Liver (tissue), 9 donors: ENCODE results near the gene PYHIN1. TPM values are rescaled to one million over a fixed set of nuclear protein-coding genes. Genes with fewer than 3 reads are reported as not detected.

ENCODE experiments used
- DNase-seq: peaks from one replicate; pipeline ENCODE4 v3.0.0-alpha.2; 2017; ENCODE audit warnings: low spot score
- H3K27ac ChIP-seq, 2 donors: one replicate each; pipeline ENCODE4 v1.7.0; 2013; ENCODE audit warnings: inconsistent platforms in 2 of 2, low read length in 2 of 2, control low read depth in 1 of 2, low read depth in 1 of 2, mild to moderate bottlenecking in 1 of 2
- H3K27me3 ChIP-seq, 4 donors: one replicate each; pipeline versions ENCODE4 v1.6.1 to v1.7.0; 2013; ENCODE audit warnings: low read length in 3 of 4, inconsistent platforms in 1 of 4, mild to moderate bottlenecking in 1 of 4, moderate library complexity in 1 of 4; ENCODE audit not compliant: control insufficient read depth in 4 of 4, insufficient read depth in 4 of 4
- H3K36me3 ChIP-seq, 4 donors: one replicate each; pipeline versions ENCODE4 v1.6.1 to v1.7.0; 2013; ENCODE audit warnings: low read length in 3 of 4, mild to moderate bottlenecking in 3 of 4, low read depth in 1 of 4, moderate library complexity in 1 of 4; ENCODE audit not compliant: control insufficient read depth in 4 of 4, insufficient read depth in 3 of 4
- H3K4me1 ChIP-seq, 4 donors: one replicate each; pipeline versions ENCODE4 v1.6.1 to v1.7.0; 2013; ENCODE audit warnings: low read length in 3 of 4, mild to moderate bottlenecking in 3 of 4, moderate library complexity in 1 of 4; ENCODE audit not compliant: control insufficient read depth in 4 of 4, insufficient read depth in 4 of 4
- H3K4me3 ChIP-seq, 3 donors: one replicate each; pipeline versions ENCODE4 v1.6.1 to v1.7.0; 2013; ENCODE audit warnings: low read length in 3 of 3, control low read depth in 1 of 3, low read depth in 1 of 3, mild to moderate bottlenecking in 1 of 3
- H3K9ac ChIP-seq, 2 donors: one replicate each; pipeline ENCODE4 v1.7.0; 2013; ENCODE audit warnings: low read length in 2 of 2, mild to moderate bottlenecking in 2 of 2, moderate library complexity in 2 of 2, control low read depth in 1 of 2, low read depth in 1 of 2
- H3K9me3 ChIP-seq, 4 donors: one replicate each; pipeline versions ENCODE4 v1.6.1 to v1.7.0; 2013; ENCODE audit warnings: low read length in 3 of 4; ENCODE audit not compliant: control insufficient read depth in 4 of 4
- ATF3 ChIP-seq: IDR thresholded peaks from 2 replicates; pipeline ENCODE4 v1.6.1; 2016; ENCODE audit warnings: antibody characterized with exemption
- CTCF ChIP-seq: fragments of 150-350 bp; IDR thresholded peaks from 2 replicates; pipeline ENCODE4 v1.5.1; 2017; ENCODE audit warnings: improper control_type of control experiment, low read depth, low read length; ENCODE audit not compliant: missing input control
- EGR1 ChIP-seq, 2 donors: IDR thresholded peaks; 2 replicates each; pipeline ENCODE4 v1.6.1; 2016 to 2018; ENCODE audit warnings: antibody characterized with exemption in 2 of 2, low read depth in 2 of 2
- FOXA1 ChIP-seq: IDR thresholded peaks from 2 replicates; pipeline ENCODE4 v1.6.1; 2016; ENCODE audit warnings: antibody characterized with exemption
- FOXA2 ChIP-seq: IDR thresholded peaks from 2 replicates; pipeline ENCODE4 v1.6.1; 2016; ENCODE audit warnings: antibody characterized with exemption
- GABPA ChIP-seq, 2 donors: IDR thresholded peaks in 1 of 2; conservative IDR thresholded peaks in 1 of 2; 2 replicates each; pipeline ENCODE4 v1.6.1; 2016; ENCODE audit warnings: antibody characterized with exemption in 2 of 2, mild to moderate bottlenecking in 1 of 2, moderate library complexity in 1 of 2
- HNF4A ChIP-seq, 2 donors: conservative IDR thresholded peaks; 2 replicates each; pipeline ENCODE4 v1.6.1; 2016; ENCODE audit warnings: antibody characterized with exemption in 2 of 2, mild to moderate bottlenecking in 2 of 2
- JUND ChIP-seq, 2 donors: IDR thresholded peaks; 2 replicates each; pipeline ENCODE4 v1.6.1; 2016; ENCODE audit warnings: antibody characterized with exemption in 2 of 2
- NR2F2 ChIP-seq: IDR thresholded peaks from 2 replicates; pipeline ENCODE4 v1.6.1; 2016; ENCODE audit warnings: antibody characterized with exemption
- RAD21 ChIP-seq, 2 donors: IDR thresholded peaks; 2 replicates each; pipeline ENCODE4 v1.6.1; 2016; ENCODE audit warnings: antibody characterized with exemption in 2 of 2, mild to moderate bottlenecking in 2 of 2
- RXRA ChIP-seq, 2 donors: IDR thresholded peaks; 2 replicates each; pipeline ENCODE4 v1.6.1; 2017 to 2018; ENCODE audit warnings: antibody characterized with exemption in 2 of 2, mild to moderate bottlenecking in 1 of 2
- TAF1 ChIP-seq: conservative IDR thresholded peaks from 2 replicates; pipeline ENCODE4 v1.6.1; 2016; ENCODE audit warnings: antibody characterized with exemption, mild to moderate bottlenecking
- YY1 ChIP-seq: IDR thresholded peaks from 2 replicates; pipeline ENCODE4 v1.6.1; 2016; ENCODE audit warnings: antibody characterized with exemption, mild to moderate bottlenecking
- WGBS: extraction: QIAGEN DNeasy Blood & Tissue Kit; methylation state at CpG from one replicate; pipeline ENCODE4 v1.1.7; 2013; 5-methylcytosine and 5-hydroxymethylcytosine counted together
- polyA plus RNA-seq, 2 donors: library from polyadenylated mRNA; stranded (reverse) in 1 of 2; unstranded in 1 of 2; fragments of 200-250 nt in 1 of 2; fragments of >200 nt in 1 of 2; fragmentation: Nextera tagmentation in 1 of 2; extraction: Ambion mirVana in 1 of 2; gene quantifications; one replicate each; pipeline versions ENCODE4 v1.2.1 to v1.2.3, GENCODE V29; 2013 to 2015
- total RNA-seq, 2 donors: library from RNA; depleted of rRNA; stranded (reverse); fragments of >200 nt; gene quantifications; one replicate each; pipeline ENCODE4 v1.2.3, GENCODE V29; 2014
- TF ChIP-seq, protein P1 (sequence below): IDR thresholded peaks from 2 replicates; pipeline ENCODE4 v1.6.1; 2016; ENCODE audit warnings: antibody characterized with exemption, mild to moderate bottlenecking
- TF ChIP-seq, protein P2 (sequence below): IDR thresholded peaks from 2 replicates; pipeline ENCODE4 v1.6.1; 2016; ENCODE audit warnings: antibody characterized with exemption
- TF ChIP-seq, protein P3 (sequence below): IDR thresholded peaks from 2 replicates; pipeline ENCODE4 v1.6.1; 2016; ENCODE audit warnings: antibody characterized with exemption
- donor health status: healthy.
- donor health status: healthy.
- donor health status: healthy.
- donor health status: healthy.
- donor health status: healthy.

PYHIN1 gene
- total and polyA plus RNA-seq, 4 donors = 0.32 to 1.3 (median 0.74) TPM

- TF ChIP-seq, protein P1, sequence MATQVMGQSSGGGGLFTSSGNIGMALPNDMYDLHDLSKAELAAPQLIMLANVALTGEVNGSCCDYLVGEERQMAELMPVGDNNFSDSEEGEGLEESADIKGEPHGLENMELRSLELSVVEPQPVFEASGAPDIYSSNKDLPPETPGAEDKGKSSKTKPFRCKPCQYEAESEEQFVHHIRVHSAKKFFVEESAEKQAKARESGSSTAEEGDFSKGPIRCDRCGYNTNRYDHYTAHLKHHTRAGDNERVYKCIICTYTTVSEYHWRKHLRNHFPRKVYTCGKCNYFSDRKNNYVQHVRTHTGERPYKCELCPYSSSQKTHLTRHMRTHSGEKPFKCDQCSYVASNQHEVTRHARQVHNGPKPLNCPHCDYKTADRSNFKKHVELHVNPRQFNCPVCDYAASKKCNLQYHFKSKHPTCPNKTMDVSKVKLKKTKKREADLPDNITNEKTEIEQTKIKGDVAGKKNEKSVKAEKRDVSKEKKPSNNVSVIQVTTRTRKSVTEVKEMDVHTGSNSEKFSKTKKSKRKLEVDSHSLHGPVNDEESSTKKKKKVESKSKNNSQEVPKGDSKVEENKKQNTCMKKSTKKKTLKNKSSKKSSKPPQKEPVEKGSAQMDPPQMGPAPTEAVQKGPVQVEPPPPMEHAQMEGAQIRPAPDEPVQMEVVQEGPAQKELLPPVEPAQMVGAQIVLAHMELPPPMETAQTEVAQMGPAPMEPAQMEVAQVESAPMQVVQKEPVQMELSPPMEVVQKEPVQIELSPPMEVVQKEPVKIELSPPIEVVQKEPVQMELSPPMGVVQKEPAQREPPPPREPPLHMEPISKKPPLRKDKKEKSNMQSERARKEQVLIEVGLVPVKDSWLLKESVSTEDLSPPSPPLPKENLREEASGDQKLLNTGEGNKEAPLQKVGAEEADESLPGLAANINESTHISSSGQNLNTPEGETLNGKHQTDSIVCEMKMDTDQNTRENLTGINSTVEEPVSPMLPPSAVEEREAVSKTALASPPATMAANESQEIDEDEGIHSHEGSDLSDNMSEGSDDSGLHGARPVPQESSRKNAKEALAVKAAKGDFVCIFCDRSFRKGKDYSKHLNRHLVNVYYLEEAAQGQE = no peak
- TF ChIP-seq NR2F2 (no peak), FOXA1 (no peak), GABPA (IDR thresholded peaks at IDR 0.05 in 1 of 2, conservative IDR thresholded peaks at IDR 0.05 in 1 of 2) (no peak), ATF3 (no peak), TAF1 (no peak), HNF4A (conservative IDR thresholded peaks at IDR 0.05) (no peak), YY1 (no peak), EGR1 (IDR thresholded peaks at IDR 0.05; ENCODE audit: low read depth in 2 of 2) (no peak), JUND (IDR thresholded peaks at IDR 0.05) (no peak)
- TF ChIP-seq, protein P2, sequence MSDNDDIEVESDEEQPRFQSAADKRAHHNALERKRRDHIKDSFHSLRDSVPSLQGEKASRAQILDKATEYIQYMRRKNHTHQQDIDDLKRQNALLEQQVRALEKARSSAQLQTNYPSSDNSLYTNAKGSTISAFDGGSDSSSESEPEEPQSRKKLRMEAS = no peak
These were observed 61.5 kb downstream of the PYHIN1 start (continued) for GRCh38 chr1:158992787-158993312.

DNA sequence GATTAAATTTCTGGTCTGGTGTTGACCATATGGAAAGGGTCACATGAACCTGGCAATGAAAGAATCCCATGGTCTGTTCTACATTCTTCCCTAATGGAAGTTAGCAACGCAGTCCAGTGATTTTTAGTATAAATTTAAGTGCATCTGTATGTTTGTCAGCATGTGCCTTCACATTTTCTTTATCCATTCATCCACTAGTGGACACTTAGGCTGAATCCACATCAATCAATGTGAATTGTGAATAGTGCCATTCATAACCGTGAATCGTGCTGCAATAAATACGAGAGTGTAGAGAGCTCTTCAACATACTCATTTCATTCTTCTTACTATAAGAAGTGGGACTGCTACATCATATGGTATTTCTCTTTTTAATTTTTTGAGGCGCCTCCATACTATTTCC lies 65.6 kb downstream of the PYHIN1 start:
- Histone ChIP-seq H3K4me3 (no peak overlapping the region), H3K9me3 (no peaks in the 10 kb centered on the region), H3K4me1 (peaks cover 0 to 12% (median 2%) of the 10 kb centered on the region in 4 donors), H3K27me3 (no peaks in the 10 kb centered on the region), H3K9ac (no peak overlapping the region), H3K27ac (no peak overlapping the region), H3K36me3 (no peaks in the 10 kb centered on the region)
- DNase-seq = no peak
- TF ChIP-seq ATF3 (no peak), RXRA (IDR thresholded peaks at IDR 0.05) (no peak), JUND (IDR thresholded peaks at IDR 0.05) (no peak), CTCF (no peak), GABPA (IDR thresholded peaks at IDR 0.05 in 1 of 2, conservative IDR thresholded peaks at IDR 0.05 in 1 of 2) (no peak), RAD21 (IDR thresholded peaks at IDR 0.05) (no peak), FOXA2 (no peak)
- TF ChIP-seq, protein P3, sequence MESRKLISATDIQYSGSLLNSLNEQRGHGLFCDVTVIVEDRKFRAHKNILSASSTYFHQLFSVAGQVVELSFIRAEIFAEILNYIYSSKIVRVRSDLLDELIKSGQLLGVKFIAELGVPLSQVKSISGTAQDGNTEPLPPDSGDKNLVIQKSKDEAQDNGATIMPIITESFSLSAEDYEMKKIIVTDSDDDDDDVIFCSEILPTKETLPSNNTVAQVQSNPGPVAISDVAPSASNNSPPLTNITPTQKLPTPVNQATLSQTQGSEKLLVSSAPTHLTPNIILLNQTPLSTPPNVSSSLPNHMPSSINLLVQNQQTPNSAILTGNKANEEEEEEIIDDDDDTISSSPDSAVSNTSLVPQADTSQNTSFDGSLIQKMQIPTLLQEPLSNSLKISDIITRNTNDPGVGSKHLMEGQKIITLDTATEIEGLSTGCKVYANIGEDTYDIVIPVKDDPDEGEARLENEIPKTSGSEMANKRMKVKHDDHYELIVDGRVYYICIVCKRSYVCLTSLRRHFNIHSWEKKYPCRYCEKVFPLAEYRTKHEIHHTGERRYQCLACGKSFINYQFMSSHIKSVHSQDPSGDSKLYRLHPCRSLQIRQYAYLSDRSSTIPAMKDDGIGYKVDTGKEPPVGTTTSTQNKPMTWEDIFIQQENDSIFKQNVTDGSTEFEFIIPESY = no peak
- TF ChIP-seq, protein P2 = no peak
- TF ChIP-seq, protein P1 = no peak
- WGBS = 68% methylated on average over 5 of the region's 5 CpGs
